ENCODE measurements around the gene GIT2. TPM values are rescaled to one million over a fixed set of nuclear protein-coding genes. Genes with fewer than 3 reads are reported as not detected.
"Not testable (repeated sequence)": the region's sequence is repeated elsewhere in the genome, so short reads cannot be mapped to it uniquely, and the experiment has no call there.

The GIT2 gene
- total RNA-seq, 1 experiment from 2014 or later = 21.7 TPM

DNA sequence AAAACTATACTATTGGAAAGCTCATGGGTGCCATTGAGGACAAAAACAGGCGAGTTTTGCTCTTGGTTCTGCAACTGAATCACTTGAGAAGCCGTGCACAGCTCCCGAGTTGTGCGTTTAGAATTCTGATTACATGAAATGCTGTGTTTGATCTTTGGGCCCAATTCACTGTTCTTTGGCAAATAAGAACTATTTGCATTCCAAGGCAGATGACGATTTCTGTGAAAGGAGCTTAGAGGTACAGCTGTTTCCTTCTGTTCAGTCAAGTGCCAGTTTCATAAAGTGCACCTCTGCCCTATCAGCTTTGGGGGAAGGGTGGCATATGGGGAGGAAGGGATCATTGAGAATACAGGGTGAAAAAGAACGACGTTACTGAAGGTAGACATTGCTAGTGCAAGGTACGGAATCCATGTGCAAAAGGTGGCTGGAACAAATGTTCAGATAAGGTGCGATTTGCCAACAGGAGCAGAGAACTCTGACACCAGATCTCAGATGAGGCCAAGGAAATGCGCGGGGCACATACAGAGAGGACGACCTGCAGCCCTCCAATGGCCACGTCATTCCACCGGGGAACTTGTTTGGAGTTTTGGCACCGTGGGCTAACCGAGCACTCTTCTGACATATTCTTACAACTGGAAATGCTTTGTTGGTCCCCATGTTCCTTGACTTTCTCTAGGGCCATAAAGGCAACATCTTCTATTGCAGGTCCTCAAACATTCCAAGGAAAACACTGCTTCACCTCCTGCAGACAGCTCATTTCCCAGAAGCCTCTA lies 66.0 kb downstream of the GIT2 start:
- no peak for ATAC-seq
- ChIA-PET CTCF (interaction anchor here (0.6 to 1.7 kb wide), 2 partner anchors 19 to 77 kb away, joined by 3 to 5 read pairs; no protein-coding TSS in a partner anchor), POLR2A (no interaction called here)
- TF ChIP-seq ZNF423 (CRISPR knock-in tag; IDR thresholded peaks at IDR 0.05) (no peak), PRDM15 (CRISPR knock-in tag; IDR thresholded peaks at IDR 0.05) (no peak), ZNF416 (CRISPR knock-in tag; IDR thresholded peaks at IDR 0.05) (no peak), SOX15 (CRISPR knock-in tag; IDR thresholded peaks at IDR 0.05) (no peak), NFE2L1 (CRISPR knock-in tag; IDR thresholded peaks at IDR 0.05) (no peak), CREB1 (CRISPR knock-in tag; IDR thresholded peaks at IDR 0.05) (no peak), STAT6 (CRISPR knock-in tag; conservative IDR thresholded peaks at IDR 0.05; ENCODE audit: low read depth) (no peak), EMX1 (CRISPR knock-in tag; IDR thresholded peaks at IDR 0.05) (no peak), ZNF671 (CRISPR knock-in tag; IDR thresholded peaks at IDR 0.05) (no peak), GRHL2 (CRISPR knock-in tag; IDR thresholded peaks at IDR 0.05; ENCODE audit: insufficient replicate concordance, severe bottlenecking) (no peak)
- TF ChIP-seq, protein P1, sequence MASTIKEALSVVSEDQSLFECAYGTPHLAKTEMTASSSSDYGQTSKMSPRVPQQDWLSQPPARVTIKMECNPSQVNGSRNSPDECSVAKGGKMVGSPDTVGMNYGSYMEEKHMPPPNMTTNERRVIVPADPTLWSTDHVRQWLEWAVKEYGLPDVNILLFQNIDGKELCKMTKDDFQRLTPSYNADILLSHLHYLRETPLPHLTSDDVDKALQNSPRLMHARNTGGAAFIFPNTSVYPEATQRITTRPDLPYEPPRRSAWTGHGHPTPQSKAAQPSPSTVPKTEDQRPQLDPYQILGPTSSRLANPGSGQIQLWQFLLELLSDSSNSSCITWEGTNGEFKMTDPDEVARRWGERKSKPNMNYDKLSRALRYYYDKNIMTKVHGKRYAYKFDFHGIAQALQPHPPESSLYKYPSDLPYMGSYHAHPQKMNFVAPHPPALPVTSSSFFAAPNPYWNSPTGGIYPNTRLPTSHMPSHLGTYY (CRISPR knock-in tag; IDR thresholded peaks at IDR 0.05) = no peak
- TF ChIP-seq, protein P2, sequence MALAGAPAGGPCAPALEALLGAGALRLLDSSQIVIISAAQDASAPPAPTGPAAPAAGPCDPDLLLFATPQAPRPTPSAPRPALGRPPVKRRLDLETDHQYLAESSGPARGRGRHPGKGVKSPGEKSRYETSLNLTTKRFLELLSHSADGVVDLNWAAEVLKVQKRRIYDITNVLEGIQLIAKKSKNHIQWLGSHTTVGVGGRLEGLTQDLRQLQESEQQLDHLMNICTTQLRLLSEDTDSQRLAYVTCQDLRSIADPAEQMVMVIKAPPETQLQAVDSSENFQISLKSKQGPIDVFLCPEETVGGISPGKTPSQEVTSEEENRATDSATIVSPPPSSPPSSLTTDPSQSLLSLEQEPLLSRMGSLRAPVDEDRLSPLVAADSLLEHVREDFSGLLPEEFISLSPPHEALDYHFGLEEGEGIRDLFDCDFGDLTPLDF (CRISPR knock-in tag; IDR thresholded peaks at IDR 0.05) = no peak
- TF ChIP-seq, protein P3, sequence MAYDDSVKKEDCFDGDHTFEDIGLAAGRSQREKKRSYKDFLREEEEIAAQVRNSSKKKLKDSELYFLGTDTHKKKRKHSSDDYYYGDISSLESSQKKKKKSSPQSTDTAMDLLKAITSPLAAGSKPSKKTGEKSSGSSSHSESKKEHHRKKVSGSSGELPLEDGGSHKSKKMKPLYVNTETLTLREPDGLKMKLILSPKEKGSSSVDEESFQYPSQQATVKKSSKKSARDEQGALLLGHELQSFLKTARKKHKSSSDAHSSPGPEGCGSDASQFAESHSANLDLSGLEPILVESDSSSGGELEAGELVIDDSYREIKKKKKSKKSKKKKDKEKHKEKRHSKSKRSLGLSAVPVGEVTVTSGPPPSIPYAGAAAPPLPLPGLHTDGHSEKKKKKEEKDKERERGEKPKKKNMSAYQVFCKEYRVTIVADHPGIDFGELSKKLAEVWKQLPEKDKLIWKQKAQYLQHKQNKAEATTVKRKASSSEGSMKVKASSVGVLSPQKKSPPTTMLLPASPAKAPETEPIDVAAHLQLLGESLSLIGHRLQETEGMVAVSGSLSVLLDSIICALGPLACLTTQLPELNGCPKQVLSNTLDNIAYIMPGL (CRISPR knock-in tag; IDR thresholded peaks at IDR 0.05) = no peak
- TF ChIP-seq, protein P4, sequence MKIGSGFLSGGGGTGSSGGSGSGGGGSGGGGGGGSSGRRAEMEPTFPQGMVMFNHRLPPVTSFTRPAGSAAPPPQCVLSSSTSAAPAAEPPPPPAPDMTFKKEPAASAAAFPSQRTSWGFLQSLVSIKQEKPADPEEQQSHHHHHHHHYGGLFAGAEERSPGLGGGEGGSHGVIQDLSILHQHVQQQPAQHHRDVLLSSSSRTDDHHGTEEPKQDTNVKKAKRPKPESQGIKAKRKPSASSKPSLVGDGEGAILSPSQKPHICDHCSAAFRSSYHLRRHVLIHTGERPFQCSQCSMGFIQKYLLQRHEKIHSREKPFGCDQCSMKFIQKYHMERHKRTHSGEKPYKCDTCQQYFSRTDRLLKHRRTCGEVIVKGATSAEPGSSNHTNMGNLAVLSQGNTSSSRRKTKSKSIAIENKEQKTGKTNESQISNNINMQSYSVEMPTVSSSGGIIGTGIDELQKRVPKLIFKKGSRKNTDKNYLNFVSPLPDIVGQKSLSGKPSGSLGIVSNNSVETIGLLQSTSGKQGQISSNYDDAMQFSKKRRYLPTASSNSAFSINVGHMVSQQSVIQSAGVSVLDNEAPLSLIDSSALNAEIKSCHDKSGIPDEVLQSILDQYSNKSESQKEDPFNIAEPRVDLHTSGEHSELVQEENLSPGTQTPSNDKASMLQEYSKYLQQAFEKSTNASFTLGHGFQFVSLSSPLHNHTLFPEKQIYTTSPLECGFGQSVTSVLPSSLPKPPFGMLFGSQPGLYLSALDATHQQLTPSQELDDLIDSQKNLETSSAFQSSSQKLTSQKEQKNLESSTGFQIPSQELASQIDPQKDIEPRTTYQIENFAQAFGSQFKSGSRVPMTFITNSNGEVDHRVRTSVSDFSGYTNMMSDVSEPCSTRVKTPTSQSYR (CRISPR knock-in tag; IDR thresholded peaks at IDR 0.05) = no peak
- no peaks in the 10 kb centered on the region for H3K27me3 Mint-ChIP-seq (ENCODE audit: low read depth)
- no peaks in the 10 kb centered on the region for H3K9me3 Mint-ChIP-seq
- no peak for DNase-seq (ENCODE audit: low spot score)
- no peak overlapping the region for H3K4me3 Mint-ChIP-seq
- H3K4me1 Mint-ChIP-seq = peaks cover 2% of the 10 kb centered on the region; the same call in 1 of the 2 replicates
- no peak overlapping the region for H3K27ac Mint-ChIP-seq
- peaks cover 21% of the 10 kb centered on the region for H3K36me3 Mint-ChIP-seq

DNA sequence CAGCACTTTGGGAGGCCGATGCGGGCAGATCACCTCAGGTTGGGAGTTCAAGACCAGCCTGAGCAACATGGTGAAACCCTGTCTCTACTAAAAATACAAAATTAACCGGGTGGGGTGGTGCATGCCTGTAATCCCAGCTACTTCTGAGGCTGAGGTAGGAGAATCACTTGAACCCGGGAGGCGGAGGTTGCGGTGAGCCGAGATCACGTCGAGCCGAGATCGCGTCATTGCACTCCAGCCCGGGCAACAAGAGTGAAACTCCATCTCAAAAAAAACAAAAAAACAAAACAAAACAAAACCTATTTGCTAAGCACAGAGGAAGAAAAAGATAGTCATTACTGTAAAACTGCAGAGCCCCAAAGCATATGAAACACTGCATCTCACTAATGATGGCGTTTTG lies 66.8 kb downstream of the GIT2 start:
- POLR2A ChIA-PET; ATAC-seq; H3K4me3 Mint-ChIP-seq; DNase-seq (ENCODE audit: low spot score); H3K27ac Mint-ChIP-seq; H3K9me3 Mint-ChIP-seq; H3K4me1 Mint-ChIP-seq; H3K27me3 Mint-ChIP-seq (ENCODE audit: low read depth): not testable (repeated sequence)
- CTCF ChIA-PET = interaction anchor here (4.6 kb wide), 1 partner anchor 76 kb away, joined by 29 read pairs; no protein-coding TSS in a partner anchor
- H3K36me3 Mint-ChIP-seq = peaks cover 21% of the 10 kb centered on the region

Data from WTC11 (cell line).